Liver (tissue), 9 donors: ENCODE results near the gene RNF187. TPM values are rescaled to one million over a fixed set of nuclear protein-coding genes. Genes with fewer than 3 reads are reported as not detected.
A peak's percentile ranks its signal among the peaks of the same experiment; 100 is the strongest.

Experiments used
- DNase-seq: peaks from one replicate; pipeline ENCODE4 v3.0.0-alpha.2; 2017; ENCODE audit warnings: low spot score
- H3K27ac ChIP-seq, 2 donors: one replicate each; pipeline ENCODE4 v1.7.0; 2013; ENCODE audit warnings: inconsistent platforms in 2 of 2, low read length in 2 of 2, control low read depth in 1 of 2, low read depth in 1 of 2, mild to moderate bottlenecking in 1 of 2
- H3K27me3 ChIP-seq, 4 donors: one replicate each; pipeline versions ENCODE4 v1.6.1 to v1.7.0; 2013; ENCODE audit warnings: low read length in 3 of 4, inconsistent platforms in 1 of 4, mild to moderate bottlenecking in 1 of 4, moderate library complexity in 1 of 4; ENCODE audit not compliant: control insufficient read depth in 4 of 4, insufficient read depth in 4 of 4
- H3K36me3 ChIP-seq, 4 donors: one replicate each; pipeline versions ENCODE4 v1.6.1 to v1.7.0; 2013; ENCODE audit warnings: low read length in 3 of 4, mild to moderate bottlenecking in 3 of 4, low read depth in 1 of 4, moderate library complexity in 1 of 4; ENCODE audit not compliant: control insufficient read depth in 4 of 4, insufficient read depth in 3 of 4
- H3K4me1 ChIP-seq, 4 donors: one replicate each; pipeline versions ENCODE4 v1.6.1 to v1.7.0; 2013; ENCODE audit warnings: low read length in 3 of 4, mild to moderate bottlenecking in 3 of 4, moderate library complexity in 1 of 4; ENCODE audit not compliant: control insufficient read depth in 4 of 4, insufficient read depth in 4 of 4
- H3K4me3 ChIP-seq, 3 donors: one replicate each; pipeline versions ENCODE4 v1.6.1 to v1.7.0; 2013; ENCODE audit warnings: low read length in 3 of 3, control low read depth in 1 of 3, low read depth in 1 of 3, mild to moderate bottlenecking in 1 of 3
- H3K9ac ChIP-seq, 2 donors: one replicate each; pipeline ENCODE4 v1.7.0; 2013; ENCODE audit warnings: low read length in 2 of 2, mild to moderate bottlenecking in 2 of 2, moderate library complexity in 2 of 2, control low read depth in 1 of 2, low read depth in 1 of 2
- H3K9me3 ChIP-seq, 4 donors: one replicate each; pipeline versions ENCODE4 v1.6.1 to v1.7.0; 2013; ENCODE audit warnings: low read length in 3 of 4; ENCODE audit not compliant: control insufficient read depth in 4 of 4
- EGR1 ChIP-seq, 2 donors: IDR thresholded peaks; 2 replicates each; pipeline ENCODE4 v1.6.1; 2016 to 2018; ENCODE audit warnings: antibody characterized with exemption in 2 of 2, low read depth in 2 of 2
- FOXA2 ChIP-seq: IDR thresholded peaks from 2 replicates; pipeline ENCODE4 v1.6.1; 2016; ENCODE audit warnings: antibody characterized with exemption
- GABPA ChIP-seq, 2 donors: IDR thresholded peaks in 1 of 2; conservative IDR thresholded peaks in 1 of 2; 2 replicates each; pipeline ENCODE4 v1.6.1; 2016; ENCODE audit warnings: antibody characterized with exemption in 2 of 2, mild to moderate bottlenecking in 1 of 2, moderate library complexity in 1 of 2
- NR2F2 ChIP-seq: IDR thresholded peaks from 2 replicates; pipeline ENCODE4 v1.6.1; 2016; ENCODE audit warnings: antibody characterized with exemption
- RAD21 ChIP-seq, 2 donors: IDR thresholded peaks; 2 replicates each; pipeline ENCODE4 v1.6.1; 2016; ENCODE audit warnings: antibody characterized with exemption in 2 of 2, mild to moderate bottlenecking in 2 of 2
- RXRA ChIP-seq, 2 donors: IDR thresholded peaks; 2 replicates each; pipeline ENCODE4 v1.6.1; 2017 to 2018; ENCODE audit warnings: antibody characterized with exemption in 2 of 2, mild to moderate bottlenecking in 1 of 2
- TAF1 ChIP-seq: conservative IDR thresholded peaks from 2 replicates; pipeline ENCODE4 v1.6.1; 2016; ENCODE audit warnings: antibody characterized with exemption, mild to moderate bottlenecking
- YY1 ChIP-seq: IDR thresholded peaks from 2 replicates; pipeline ENCODE4 v1.6.1; 2016; ENCODE audit warnings: antibody characterized with exemption, mild to moderate bottlenecking
- WGBS: extraction: QIAGEN DNeasy Blood & Tissue Kit; methylation state at CpG from one replicate; pipeline ENCODE4 v1.1.7; 2013; 5-methylcytosine and 5-hydroxymethylcytosine counted together
- polyA plus RNA-seq, 2 donors: library from polyadenylated mRNA; stranded (reverse) in 1 of 2; unstranded in 1 of 2; fragments of 200-250 nt in 1 of 2; fragments of >200 nt in 1 of 2; fragmentation: Nextera tagmentation in 1 of 2; extraction: Ambion mirVana in 1 of 2; gene quantifications; one replicate each; pipeline versions ENCODE4 v1.2.1 to v1.2.3, GENCODE V29; 2013 to 2015
- total RNA-seq, 2 donors: library from RNA; depleted of rRNA; stranded (reverse); fragments of >200 nt; gene quantifications; one replicate each; pipeline ENCODE4 v1.2.3, GENCODE V29; 2014
- TF ChIP-seq, protein P1 (sequence below): IDR thresholded peaks from 2 replicates; pipeline ENCODE4 v1.6.1; 2016; ENCODE audit warnings: antibody characterized with exemption
- TF ChIP-seq, protein P2 (sequence below): IDR thresholded peaks from 2 replicates; pipeline ENCODE4 v1.6.1; 2016; ENCODE audit warnings: antibody characterized with exemption
- TF ChIP-seq, protein P3 (sequence below): IDR thresholded peaks from 2 replicates; pipeline ENCODE4 v1.6.1; 2016; ENCODE audit warnings: antibody characterized with exemption
- TF ChIP-seq, protein P4 (sequence below): fragments of 150-350 bp; IDR thresholded peaks from 2 replicates; pipeline ENCODE4 v1.5.1; 2017; ENCODE audit warnings: improper control_type of control experiment, low read depth, low read length; ENCODE audit not compliant: missing input control
- donor health status: healthy.
- donor health status: healthy.
- donor health status: healthy.
- donor health status: healthy.
- donor health status: healthy.

Gene RNF187
- total and polyA plus RNA-seq, 4 donors, result 18.7 to 32.0 (median 23.5) TPM

DNA sequence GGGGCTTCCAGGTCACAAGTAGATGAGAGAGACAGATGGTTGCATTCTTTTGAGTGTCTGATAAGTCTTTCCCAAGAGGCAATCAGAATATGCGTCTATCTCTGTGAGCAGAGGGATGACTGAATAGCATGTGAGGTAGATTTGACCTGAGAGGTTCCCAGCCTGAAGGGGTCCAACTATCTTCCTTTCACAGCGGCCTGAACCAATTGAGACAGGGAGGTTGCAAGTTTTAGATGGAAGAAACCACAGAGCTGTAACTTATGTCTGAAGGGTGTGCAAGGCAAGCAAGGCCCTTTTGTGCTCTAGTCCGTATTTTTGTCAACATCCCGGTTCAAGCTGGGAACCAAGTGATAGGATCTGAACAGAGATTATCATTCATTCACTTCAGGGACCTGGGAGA lies 9.9 kb upstream of the RNF187 start:
- Histone ChIP-seq H3K27ac (no peak overlapping the region), H3K4me3 (no peak overlapping the region), H3K9ac (no peak overlapping the region), H3K4me1 (no peaks in the 10 kb centered on the region), H3K9me3 (no peaks in the 10 kb centered on the region), H3K36me3 (no peaks in the 10 kb centered on the region), H3K27me3 (no peaks in the 10 kb centered on the region)
- TF ChIP-seq, protein P1, sequence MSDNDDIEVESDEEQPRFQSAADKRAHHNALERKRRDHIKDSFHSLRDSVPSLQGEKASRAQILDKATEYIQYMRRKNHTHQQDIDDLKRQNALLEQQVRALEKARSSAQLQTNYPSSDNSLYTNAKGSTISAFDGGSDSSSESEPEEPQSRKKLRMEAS, result no peak
- TF ChIP-seq TAF1 (no peak), GABPA (IDR thresholded peaks at IDR 0.05 in 1 of 2, conservative IDR thresholded peaks at IDR 0.05 in 1 of 2) (no peak), FOXA2 (no peak), RXRA (IDR thresholded peaks at IDR 0.05) (no peak), YY1 (no peak), RAD21 (IDR thresholded peaks at IDR 0.05) (no peak)
- TF ChIP-seq, protein P2, sequence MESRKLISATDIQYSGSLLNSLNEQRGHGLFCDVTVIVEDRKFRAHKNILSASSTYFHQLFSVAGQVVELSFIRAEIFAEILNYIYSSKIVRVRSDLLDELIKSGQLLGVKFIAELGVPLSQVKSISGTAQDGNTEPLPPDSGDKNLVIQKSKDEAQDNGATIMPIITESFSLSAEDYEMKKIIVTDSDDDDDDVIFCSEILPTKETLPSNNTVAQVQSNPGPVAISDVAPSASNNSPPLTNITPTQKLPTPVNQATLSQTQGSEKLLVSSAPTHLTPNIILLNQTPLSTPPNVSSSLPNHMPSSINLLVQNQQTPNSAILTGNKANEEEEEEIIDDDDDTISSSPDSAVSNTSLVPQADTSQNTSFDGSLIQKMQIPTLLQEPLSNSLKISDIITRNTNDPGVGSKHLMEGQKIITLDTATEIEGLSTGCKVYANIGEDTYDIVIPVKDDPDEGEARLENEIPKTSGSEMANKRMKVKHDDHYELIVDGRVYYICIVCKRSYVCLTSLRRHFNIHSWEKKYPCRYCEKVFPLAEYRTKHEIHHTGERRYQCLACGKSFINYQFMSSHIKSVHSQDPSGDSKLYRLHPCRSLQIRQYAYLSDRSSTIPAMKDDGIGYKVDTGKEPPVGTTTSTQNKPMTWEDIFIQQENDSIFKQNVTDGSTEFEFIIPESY, result no peak
- TF ChIP-seq, protein P3, sequence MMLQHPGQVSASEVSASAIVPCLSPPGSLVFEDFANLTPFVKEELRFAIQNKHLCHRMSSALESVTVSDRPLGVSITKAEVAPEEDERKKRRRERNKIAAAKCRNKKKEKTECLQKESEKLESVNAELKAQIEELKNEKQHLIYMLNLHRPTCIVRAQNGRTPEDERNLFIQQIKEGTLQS, result no peak
- TF ChIP-seq, protein P4, sequence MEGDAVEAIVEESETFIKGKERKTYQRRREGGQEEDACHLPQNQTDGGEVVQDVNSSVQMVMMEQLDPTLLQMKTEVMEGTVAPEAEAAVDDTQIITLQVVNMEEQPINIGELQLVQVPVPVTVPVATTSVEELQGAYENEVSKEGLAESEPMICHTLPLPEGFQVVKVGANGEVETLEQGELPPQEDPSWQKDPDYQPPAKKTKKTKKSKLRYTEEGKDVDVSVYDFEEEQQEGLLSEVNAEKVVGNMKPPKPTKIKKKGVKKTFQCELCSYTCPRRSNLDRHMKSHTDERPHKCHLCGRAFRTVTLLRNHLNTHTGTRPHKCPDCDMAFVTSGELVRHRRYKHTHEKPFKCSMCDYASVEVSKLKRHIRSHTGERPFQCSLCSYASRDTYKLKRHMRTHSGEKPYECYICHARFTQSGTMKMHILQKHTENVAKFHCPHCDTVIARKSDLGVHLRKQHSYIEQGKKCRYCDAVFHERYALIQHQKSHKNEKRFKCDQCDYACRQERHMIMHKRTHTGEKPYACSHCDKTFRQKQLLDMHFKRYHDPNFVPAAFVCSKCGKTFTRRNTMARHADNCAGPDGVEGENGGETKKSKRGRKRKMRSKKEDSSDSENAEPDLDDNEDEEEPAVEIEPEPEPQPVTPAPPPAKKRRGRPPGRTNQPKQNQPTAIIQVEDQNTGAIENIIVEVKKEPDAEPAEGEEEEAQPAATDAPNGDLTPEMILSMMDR, result no peak
- DNase-seq, result no peak
- 91% methylated on average over 4 of the region's 4 CpGs for WGBS

DNA sequence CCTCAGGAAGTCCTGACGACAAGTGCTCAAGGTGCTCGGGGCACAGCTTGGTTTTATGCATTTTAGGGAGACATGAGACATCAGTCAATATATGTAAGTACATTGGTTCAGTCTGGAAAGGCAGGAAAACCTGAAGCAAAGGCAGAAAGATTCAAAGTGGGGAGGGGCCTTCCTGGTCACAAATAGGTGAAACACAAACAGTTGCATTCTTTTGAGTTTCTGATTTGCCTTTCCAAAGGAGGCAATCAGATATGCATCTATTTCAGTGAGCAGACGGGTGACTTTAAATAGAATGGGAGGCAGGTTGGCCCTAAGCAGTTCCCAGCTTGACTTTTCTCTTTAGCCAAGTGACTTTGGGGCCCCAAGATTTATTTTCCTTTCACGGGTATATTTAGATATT lies 8.9 kb upstream of the RNF187 start:
- no peak overlapping the region for H3K27ac ChIP-seq
- H3K9me3 ChIP-seq, result no peaks in the 10 kb centered on the region
- no peaks in the 10 kb centered on the region for H3K36me3 ChIP-seq
- TF ChIP-seq GABPA (IDR thresholded peaks at IDR 0.05 in 1 of 2, conservative IDR thresholded peaks at IDR 0.05 in 1 of 2) (no peak), YY1 (no peak)
- TF ChIP-seq, protein P3, result no peak
- H3K4me3 ChIP-seq, result no peak overlapping the region
- no peaks in the 10 kb centered on the region for H3K4me1 ChIP-seq
- no peak overlapping the region for H3K9ac ChIP-seq
- WGBS, result 56% methylated on average over 4 of the region's 4 CpGs
- no peak for DNase-seq
- no peaks in the 10 kb centered on the region for H3K27me3 ChIP-seq

DNA sequence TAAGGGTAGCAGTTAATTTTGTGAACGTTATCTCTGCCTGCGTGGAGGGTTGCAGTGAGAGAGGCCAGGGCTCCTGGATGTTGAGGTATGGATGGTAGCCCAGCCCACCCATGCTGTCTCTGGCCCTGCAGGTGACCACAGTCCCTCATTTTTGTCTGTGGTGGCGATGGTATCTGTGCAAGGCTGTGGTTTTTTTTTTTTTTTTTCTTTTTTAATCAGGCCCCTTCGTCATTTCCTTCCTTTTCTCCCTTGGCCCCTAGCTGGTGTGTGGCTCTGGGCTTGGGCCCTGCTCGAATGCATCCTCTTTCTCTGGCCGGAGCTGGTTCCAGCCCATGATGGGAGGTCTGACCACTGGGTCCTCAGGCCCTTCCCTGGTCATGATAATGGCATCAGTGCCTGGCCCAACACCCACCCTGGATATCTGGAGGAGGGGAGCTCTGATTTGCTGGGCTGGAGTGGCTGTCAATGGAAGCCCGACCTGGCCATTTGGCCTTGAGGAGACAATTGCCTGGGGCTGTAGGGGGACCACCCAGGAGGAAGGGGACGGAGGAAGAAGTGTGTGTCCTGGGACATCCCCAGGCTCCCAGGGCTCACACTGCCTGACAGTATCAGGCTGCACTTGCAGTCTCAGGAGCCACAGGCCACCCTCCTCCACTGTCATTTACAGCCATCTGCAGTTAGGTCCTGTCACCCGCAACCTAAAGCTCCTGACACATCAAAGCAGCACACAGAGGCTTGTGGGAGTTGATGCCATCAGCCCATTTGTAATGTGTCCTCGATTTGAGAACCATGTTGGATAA lies 8.1 kb upstream of the RNF187 start:
- TF ChIP-seq TAF1, result no peak
- TF ChIP-seq RXRA (IDR thresholded peaks at IDR 0.05), result no peak
- TF ChIP-seq GABPA (IDR thresholded peaks at IDR 0.05 in 1 of 2, conservative IDR thresholded peaks at IDR 0.05 in 1 of 2), result no peak
- no peak for TF ChIP-seq EGR1 (IDR thresholded peaks at IDR 0.05; ENCODE audit: low read depth in 2 of 2)
- TF ChIP-seq NR2F2, result no peak
- H3K9ac ChIP-seq, result no peak overlapping the region
- no peaks in the 10 kb centered on the region for H3K4me1 ChIP-seq
- no peak overlapping the region for H3K4me3 ChIP-seq
- DNase-seq, result no peak
- 67% methylated on average over 10 of the region's 10 CpGs for WGBS
- H3K27ac ChIP-seq, result peak overlapping the region in 1 of 2 donors; percentile 18
- H3K27me3 ChIP-seq, result no peaks in the 10 kb centered on the region
- no peaks in the 10 kb centered on the region for H3K9me3 ChIP-seq
- no peaks in the 10 kb centered on the region for H3K36me3 ChIP-seq
